GM13977 (cell line): ENCODE data around the gene USH1C.

Experiments used
- DNase-seq: peaks from one replicate; pipeline ENCODE4 v3.0.0; 2012; ENCODE audit warnings: low spot score
- in situ Hi-C: fragments of 300-500 bp; cut with MboI; formaldehyde crosslinking; loops from one replicate; pipeline ENCODE4 v1.12.0; 2022; ENCODE audit warnings: low sequenced_read_pairs, low pct_unique_long_range_greater_than_20kb, mixed read lengths, inconsistent platforms; ENCODE audit not compliant: unreplicated experiment
- TF ChIP-seq, protein P1 (sequence below): IDR thresholded peaks from 2 replicates; pipeline ENCODE4 v1.5.1; 2012; ENCODE audit warnings: mild to moderate bottlenecking, control low read depth; ENCODE audit not compliant: insufficient read depth; ENCODE audit errors: extremely low read depth, missing control alignments

The USH1C gene

DNA sequence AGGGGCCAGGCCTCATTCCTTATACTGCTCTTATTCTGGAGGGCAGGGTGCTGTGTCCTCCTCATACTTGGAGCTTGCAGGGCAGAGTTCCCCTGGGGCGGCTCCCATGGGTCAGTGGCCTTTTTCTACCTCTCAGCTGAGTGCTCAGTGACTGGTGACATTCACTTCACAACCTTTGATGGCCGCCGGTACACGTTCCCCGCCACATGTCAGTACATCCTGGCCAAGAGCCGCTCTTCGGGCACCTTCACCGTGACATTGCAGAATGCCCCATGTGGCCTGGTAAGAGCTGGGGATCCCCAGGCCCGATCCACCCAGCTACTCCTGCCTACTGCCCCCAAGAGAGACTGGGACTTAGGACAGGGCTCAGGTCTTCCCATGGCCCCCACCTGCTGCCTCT, 17.3 kb upstream of the USH1C start:
- no peak for DNase-seq
- in situ Hi-C loops, result no loop called here
- TF ChIP-seq, protein P1, sequence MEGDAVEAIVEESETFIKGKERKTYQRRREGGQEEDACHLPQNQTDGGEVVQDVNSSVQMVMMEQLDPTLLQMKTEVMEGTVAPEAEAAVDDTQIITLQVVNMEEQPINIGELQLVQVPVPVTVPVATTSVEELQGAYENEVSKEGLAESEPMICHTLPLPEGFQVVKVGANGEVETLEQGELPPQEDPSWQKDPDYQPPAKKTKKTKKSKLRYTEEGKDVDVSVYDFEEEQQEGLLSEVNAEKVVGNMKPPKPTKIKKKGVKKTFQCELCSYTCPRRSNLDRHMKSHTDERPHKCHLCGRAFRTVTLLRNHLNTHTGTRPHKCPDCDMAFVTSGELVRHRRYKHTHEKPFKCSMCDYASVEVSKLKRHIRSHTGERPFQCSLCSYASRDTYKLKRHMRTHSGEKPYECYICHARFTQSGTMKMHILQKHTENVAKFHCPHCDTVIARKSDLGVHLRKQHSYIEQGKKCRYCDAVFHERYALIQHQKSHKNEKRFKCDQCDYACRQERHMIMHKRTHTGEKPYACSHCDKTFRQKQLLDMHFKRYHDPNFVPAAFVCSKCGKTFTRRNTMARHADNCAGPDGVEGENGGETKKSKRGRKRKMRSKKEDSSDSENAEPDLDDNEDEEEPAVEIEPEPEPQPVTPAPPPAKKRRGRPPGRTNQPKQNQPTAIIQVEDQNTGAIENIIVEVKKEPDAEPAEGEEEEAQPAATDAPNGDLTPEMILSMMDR, result no peak

DNA sequence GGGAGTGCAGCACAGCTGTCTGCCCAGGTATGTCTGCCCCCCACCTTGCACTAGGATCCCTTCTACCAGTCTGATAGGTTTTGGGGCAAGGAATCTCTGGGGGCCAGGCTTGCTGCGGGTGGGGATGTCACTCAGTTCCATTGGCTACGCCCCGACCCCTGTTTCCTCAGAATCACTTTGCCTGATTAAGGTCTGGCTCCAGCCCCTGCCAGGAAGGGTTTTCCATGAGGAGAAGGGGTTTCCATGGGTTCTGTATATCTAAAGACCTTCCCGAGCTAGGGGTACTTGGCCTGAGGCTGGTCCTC, 16.8 kb upstream of the USH1C start:
- no peak for DNase-seq
- TF ChIP-seq, protein P1, result no peak
- in situ Hi-C loops, result no loop called here

DNA sequence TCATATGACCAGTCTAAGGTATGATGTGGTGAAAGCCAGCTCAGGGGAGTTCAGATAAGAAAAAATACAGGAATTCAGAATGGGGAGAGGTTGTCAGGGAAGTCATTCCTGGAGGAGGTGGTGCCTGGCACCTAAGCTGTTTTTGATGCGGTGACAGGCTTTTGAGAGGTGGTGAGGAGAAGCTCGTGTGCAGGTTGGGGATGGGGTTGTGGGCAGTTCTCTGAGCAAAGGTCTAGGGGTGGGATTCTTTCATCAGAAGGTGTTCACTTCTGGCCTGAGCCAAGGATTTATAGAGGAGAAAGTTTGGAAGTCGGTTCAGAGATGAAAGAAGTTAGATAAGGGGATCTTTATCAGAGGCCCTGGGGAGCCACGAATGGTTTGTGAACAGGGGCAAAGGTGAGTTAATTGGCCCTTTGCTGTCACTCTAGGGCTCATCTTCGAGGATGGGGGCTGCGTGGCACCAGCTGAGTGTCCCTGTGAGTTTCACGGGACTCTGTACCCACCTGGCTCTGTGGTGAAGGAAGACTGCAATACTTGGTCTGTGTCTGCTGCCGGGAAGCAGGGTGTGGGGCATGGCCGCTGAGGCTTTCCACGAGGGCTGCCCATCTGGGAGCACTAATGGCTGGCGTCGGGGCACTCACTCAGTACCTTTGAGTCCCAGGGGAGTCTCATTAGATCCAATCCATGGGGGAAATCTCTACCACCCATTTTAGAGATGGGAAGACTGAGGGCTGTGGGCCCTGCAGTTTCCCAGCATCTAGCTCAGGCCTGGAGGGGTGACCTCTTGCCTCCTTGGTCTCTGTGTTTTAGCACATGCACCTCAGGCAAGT, 16.3 kb upstream of the USH1C start:
- DNase-seq, result no peak
- in situ Hi-C loops, result no loop called here
- TF ChIP-seq, protein P1, result no peak

DNA sequence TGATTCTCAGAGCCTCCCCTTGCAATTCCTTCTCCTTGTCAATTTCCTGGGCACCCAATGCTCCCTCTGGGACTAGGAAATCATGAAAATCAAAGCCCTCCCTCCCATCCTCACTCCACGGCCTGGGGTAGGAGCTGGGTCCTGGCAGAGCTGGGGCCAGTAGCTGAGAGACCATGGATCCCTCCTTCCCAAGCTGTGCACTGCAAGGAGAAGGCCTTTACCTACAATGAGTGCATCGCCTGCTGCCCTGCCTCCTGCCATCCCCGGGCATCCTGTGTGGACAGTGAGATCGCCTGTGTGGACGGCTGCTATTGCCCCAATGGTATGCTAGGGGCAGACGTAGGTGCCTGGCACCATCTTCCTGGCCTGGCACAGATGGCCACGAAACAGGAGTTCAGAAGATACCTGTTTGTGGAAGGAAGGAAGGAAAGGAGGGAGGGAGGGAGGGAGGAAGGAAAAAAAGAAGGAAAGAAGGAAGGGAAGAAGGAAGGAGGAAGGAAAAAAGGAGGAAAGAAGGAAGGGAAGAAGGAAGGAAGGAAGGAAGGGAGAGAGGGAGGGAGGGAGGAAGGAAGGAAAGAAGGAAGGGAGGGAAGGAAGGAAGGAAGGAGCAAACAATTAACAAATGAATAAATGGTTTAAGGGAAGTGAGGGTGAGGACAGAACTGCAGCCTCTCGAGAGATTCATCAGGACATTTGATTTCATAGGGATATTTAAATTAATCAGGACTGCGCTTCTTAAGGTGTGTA, 15.3 kb upstream of the USH1C start:
- in situ Hi-C loops, result no loop called here
- no peak for DNase-seq
- TF ChIP-seq, protein P1, result no peak

DNA sequence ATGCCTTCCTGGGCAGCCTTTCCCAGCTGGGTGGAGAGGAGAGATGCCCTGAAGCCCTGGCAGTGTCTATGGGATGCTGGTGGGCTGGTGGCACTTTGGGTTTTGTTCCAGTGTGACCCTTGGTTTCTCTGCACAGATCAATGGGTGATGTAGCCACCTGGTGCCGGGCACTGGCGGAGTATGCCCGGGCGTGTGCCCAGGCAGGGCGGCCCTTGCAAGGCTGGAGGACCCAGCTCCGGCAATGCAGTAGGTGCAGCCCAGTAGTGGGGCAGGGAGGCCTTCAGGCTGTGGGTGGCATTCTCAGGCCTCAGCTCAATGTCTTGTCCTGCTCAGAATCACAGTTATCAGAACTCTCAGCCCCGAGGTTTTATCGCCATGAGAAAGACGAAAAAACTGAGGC, 14.7 kb upstream of the USH1C start:
- in situ Hi-C loops, result no loop called here
- DNase-seq, result no peak
- TF ChIP-seq, protein P1, result no peak

DNA sequence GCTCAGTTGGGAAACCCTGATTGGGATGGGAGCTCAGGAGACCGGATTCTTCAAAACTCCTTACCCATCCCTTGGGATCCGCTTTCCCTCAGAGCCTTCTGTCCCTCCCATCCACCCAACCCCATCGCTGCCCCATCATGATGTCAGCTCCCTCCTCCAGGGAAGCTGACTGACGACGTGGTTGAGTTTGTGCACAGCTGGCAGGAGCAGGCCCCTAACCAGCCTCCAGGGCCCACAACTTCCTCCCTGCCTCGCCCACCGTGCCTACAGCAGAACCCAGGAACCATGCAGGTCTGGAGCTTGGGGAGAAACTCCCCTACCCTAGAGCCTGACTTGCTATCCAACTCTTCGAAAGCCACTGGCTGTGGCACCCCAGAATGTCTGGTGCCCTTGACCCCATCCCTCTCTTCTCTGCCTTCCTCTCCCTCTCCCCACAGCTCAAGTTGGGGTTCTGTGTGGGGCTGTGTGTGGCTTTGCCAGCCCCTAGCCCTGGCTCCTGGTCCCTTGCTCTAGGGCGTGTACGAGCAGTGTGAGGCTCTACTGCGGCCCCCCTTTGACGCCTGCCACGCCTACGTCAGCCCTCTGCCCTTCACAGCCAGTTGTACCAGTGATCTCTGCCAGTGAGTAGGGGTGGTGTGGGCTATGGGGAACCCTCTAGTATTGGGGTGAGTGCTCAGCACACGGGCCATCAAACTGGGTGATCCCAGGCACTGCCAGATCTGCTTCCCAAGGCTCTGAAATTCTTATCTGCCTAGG, 14.0 kb upstream of the USH1C start:
- TF ChIP-seq, protein P1, result no peak
- DNase-seq, result no peak
- in situ Hi-C loops, result no loop called here
